AG04450 (cell line): ENCODE data around the gene SLAMF6. TPM values are rescaled to one million over a fixed set of nuclear protein-coding genes. Genes with fewer than 3 reads are reported as not detected.

Experiments
- CTCF ChIA-PET: fragments of 300-600, 350-600 bp; formaldehyde crosslinking; extraction: SDS; loops from one replicate; lab custom pipeline; 2022; ENCODE audit warnings: antibody characterized with exemption, inconsistent platforms; lab: Charles Lee
- POLR2A ChIA-PET: fragments of 350-600 bp; formaldehyde crosslinking; extraction: SDS; loops from one replicate; lab custom pipeline; 2021; ENCODE audit warnings: antibody characterized with exemption, inconsistent platforms; lab: Yijun Ruan, JAX
- DNase-seq: peaks from one replicate; pipeline ENCODE4 v3.0.0-alpha.2; 2011; ENCODE audit warnings: low read depth, low spot score
- H3K27ac ChIP-seq: one replicate; pipeline ENCODE4 v1.5.1; 2012; ENCODE audit warnings: low read depth, low read length, control low read depth
- H3K27me3 ChIP-seq: one replicate; pipeline ENCODE4 v1.6.0; 2012; ENCODE audit warnings: low read length; ENCODE audit not compliant: control insufficient read depth, insufficient read depth
- H3K4me3 ChIP-seq: 2 replicates; pipeline ENCODE4 v1.5.1; 2011; ENCODE audit warnings: mild to moderate bottlenecking, low read depth, low read length, control low read depth
- H3K9me3 ChIP-seq: 2 replicates; pipeline ENCODE4 v1.5.1; 2012; ENCODE audit warnings: low read length; ENCODE audit not compliant: control insufficient read depth, insufficient read depth
- polyA plus RNA-seq: library from polyadenylated mRNA; depleted of rRNA; stranded (reverse); fragments of >200 nt; gene quantifications from 2 replicates; pipeline ENCODE4 v1.2.3, GENCODE V29; 2011
- TF ChIP-seq, protein P1 (sequence below): IDR thresholded peaks from 2 replicates; pipeline ENCODE4 v1.5.1; 2011; ENCODE audit warnings: low read depth, low read length, control low read depth, inconsistent platforms

The SLAMF6 gene
- polyA plus RNA-seq, 1 experiment = not detected

DNA sequence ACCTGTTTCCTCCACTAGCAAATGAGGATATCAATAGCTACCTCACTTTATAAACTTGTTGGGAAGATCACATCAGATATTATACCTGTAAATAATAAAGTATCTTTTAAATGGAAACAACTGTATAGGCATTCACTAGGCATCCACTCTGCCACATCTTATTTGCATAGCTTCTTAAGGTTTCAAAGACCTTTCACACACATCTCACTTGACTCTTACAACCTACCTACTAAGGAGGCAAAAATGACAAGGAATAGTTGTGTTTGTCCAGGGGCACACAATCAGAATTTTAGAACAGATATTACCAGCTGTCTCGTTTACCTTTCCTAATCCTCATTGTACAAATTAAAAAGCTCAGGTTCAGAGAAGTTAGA lies 71.2 kb downstream of the SLAMF6 start:
- DNase-seq = no peak
- Histone ChIP-seq H3K9me3 (no peaks in the 10 kb centered on the region), H3K4me3 (no peak overlapping the region), H3K27ac (no peak overlapping the region), H3K27me3 (no peaks in the 10 kb centered on the region)
- ChIA-PET POLR2A (no interaction called here), CTCF (no interaction called here)
- TF ChIP-seq, protein P1, sequence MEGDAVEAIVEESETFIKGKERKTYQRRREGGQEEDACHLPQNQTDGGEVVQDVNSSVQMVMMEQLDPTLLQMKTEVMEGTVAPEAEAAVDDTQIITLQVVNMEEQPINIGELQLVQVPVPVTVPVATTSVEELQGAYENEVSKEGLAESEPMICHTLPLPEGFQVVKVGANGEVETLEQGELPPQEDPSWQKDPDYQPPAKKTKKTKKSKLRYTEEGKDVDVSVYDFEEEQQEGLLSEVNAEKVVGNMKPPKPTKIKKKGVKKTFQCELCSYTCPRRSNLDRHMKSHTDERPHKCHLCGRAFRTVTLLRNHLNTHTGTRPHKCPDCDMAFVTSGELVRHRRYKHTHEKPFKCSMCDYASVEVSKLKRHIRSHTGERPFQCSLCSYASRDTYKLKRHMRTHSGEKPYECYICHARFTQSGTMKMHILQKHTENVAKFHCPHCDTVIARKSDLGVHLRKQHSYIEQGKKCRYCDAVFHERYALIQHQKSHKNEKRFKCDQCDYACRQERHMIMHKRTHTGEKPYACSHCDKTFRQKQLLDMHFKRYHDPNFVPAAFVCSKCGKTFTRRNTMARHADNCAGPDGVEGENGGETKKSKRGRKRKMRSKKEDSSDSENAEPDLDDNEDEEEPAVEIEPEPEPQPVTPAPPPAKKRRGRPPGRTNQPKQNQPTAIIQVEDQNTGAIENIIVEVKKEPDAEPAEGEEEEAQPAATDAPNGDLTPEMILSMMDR = no peak

DNA sequence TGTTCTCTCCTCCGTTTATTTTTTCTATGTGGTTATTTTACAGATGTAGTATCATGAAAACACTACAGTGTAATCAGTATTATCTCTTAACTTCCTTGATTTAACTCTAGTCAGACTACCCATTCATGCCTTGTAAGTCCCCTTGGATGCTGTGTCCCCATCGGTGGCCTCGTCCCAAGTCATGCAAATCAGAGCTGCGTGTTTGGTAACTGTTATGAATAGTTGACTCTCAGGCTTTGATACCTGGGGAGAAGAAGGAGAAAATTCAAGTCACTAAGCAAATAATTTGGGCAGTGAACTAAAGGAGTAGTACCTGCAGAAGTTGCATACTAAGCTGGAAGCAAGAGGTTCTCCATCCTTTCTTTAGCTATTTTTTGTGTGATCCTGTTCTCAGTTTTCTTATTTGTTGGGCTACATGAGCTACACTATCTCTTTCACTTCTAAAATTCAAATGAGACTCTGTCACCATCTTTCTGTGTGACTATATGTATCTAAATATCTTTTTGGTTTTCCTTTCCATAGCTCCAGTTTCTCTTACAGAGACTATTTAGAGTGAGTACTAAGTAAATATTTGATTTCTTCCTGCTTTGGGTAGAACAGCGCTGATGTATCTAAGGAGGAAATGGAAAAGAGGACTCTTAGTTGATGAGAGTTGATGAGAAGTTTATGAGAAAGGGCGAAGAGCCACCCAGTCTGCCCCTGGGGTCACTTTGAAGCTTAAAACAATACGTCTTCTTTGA lies 71.8 kb downstream of the SLAMF6 start:
- no peak overlapping the region for H3K27ac ChIP-seq
- H3K9me3 ChIP-seq = no peaks in the 10 kb centered on the region
- no peaks in the 10 kb centered on the region for H3K27me3 ChIP-seq
- ChIA-PET POLR2A (no interaction called here), CTCF (no interaction called here)
- TF ChIP-seq, protein P1 = no peak
- H3K4me3 ChIP-seq = no peak overlapping the region
- no peak for DNase-seq

DNA sequence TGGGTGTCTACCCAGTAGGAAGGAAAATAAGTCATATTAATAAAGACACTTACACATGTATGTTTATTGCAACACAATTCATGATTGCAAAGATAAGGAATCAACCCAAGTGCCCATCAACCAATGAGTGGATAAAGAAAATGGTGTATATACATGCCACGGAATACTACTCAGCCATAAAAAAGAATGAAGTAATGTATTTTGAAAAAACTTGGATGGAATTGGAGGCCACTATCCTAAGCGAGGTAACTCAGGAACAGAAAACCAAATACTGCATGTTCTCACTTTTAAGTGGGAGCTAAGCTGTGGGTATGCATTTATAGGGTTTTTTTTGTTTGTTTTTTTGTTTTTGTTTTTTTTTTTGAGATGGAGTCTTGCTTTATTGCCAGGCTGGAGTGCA lies 73.6 kb downstream of the SLAMF6 start:
- Histone ChIP-seq H3K9me3 (no peaks in the 10 kb centered on the region), H3K4me3 (no peak overlapping the region), H3K27me3 (no peaks in the 10 kb centered on the region), H3K27ac (no peak overlapping the region)
- POLR2A ChIA-PET = no interaction called here
- CTCF ChIA-PET = no interaction called here
- TF ChIP-seq, protein P1 = no peak
- DNase-seq = no peak

DNA sequence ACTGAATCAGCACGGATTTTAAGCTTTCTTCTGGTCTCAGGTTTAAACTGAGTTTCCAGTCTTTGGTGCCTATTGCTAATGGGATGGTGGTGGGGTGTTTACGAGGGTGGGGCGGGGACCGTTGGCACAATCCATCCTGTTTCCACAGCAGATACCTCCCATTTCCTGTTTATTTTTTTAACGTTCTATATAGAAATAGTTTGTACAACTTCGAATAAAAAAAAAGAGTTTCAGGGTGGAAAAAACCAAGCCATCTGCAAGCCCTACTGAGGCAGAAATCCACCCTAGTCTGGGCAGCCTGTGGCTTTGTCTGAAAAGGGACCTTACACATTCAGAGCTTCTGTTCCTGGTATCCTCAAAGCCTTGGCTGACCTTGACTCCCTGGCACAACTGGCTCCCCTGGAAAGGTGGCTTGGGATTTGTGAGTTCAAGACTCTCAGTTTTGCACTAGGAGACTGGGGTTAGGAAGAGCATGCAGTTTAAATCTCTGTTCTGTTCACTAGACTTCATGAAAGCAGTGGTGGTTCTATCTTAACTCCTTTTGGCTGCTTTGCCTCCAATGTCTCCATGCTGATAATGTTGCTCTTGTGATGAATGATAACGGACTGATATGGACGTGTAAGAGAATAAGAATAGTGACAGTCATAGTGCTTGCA lies 76.0 kb downstream of the SLAMF6 start:
- TF ChIP-seq, protein P1 = no peak
- Histone ChIP-seq H3K27ac (no peak overlapping the region), H3K4me3 (no peak overlapping the region), H3K27me3 (no peaks in the 10 kb centered on the region), H3K9me3 (no peaks in the 10 kb centered on the region)
- CTCF ChIA-PET = no interaction called here
- DNase-seq = no peak
- POLR2A ChIA-PET = no interaction called here

DNA sequence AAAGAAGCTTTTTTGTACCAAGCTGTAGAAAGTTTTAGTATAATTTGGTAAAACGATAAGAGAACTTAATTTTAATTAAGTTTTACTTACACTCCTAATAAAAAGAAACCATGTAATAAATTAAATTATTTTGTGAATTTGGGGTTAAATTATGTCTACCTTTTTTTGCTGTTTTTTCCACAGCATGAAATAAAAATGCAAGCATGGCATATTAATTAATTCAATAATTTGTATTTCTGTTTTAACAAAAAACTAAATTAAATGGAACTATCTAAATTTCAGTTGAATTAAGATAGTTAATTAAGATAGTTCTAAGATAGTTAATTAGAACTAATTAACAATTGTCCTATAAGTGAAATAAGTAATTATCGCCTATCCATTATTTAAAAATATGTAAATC lies 83.3 kb downstream of the SLAMF6 start:
- Histone ChIP-seq H3K9me3 (no peaks in the 10 kb centered on the region), H3K27ac (no peak overlapping the region), H3K27me3 (no peaks in the 10 kb centered on the region), H3K4me3 (no peak overlapping the region)
- TF ChIP-seq, protein P1 = no peak
- DNase-seq = no peak
- CTCF ChIA-PET = interaction anchor here (0.8 kb wide), 1 partner anchor 11 kb away, joined by 5 read pairs; no protein-coding TSS in a partner anchor
- POLR2A ChIA-PET = no interaction called here
